GM18951 (cell line): ENCODE data around the gene GUCY1A2.

Source experiments
- POLR2A ChIP-seq: IDR thresholded peaks from 4 replicates; pipeline ENCODE4 v1.6.1; 2011; ENCODE audit warnings: mild to moderate bottlenecking; ENCODE audit not compliant: insufficient read length, insufficient read depth; ENCODE audit errors: extremely low read depth
- in situ Hi-C: fragments of 300-500 bp; cut with MboI; formaldehyde crosslinking; loops from one replicate; pipeline ENCODE4 v1.12.0; 2022; ENCODE audit warnings: low sequenced_read_pairs, mixed read lengths, inconsistent platforms; ENCODE audit not compliant: unreplicated experiment

The GUCY1A2 gene

DNA sequence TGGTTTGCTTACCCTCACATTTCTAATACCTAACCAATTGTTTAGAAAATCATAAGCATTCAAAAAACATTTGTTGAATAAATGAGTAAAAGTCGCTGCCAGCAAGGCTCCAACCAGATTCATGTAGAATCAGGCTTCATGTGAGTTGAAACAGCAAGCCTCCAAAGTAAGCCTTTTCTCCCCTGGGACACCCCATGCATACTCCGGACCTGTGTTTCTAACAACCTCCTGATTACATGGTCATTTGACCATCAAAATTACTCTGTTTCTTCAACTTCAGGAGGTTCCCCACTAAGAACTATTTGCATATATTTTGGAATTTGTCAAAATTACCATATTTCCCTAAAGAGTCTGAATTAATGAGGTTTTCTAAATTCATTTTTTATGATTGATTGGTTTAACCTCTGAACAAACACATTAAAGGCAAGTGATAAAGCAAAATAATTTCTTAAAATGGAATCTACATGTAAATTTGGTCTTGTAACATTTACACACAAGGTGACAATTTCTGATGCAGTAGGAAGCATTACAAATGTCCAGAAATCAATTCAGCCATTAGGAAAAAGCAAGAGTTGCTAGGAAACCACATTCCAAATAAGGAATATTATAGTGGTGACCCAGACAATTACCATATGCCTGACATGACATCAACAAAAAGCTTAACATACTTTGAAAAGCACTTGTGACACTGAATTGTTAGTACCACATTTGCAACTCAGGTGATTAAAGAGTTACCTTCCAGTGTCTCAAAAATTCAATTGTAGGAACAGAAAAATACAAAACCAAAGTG, 252.6 kb downstream of the GUCY1A2 start:
- TF ChIP-seq POLR2A: no peak
- in situ Hi-C loops: no loop called here

DNA sequence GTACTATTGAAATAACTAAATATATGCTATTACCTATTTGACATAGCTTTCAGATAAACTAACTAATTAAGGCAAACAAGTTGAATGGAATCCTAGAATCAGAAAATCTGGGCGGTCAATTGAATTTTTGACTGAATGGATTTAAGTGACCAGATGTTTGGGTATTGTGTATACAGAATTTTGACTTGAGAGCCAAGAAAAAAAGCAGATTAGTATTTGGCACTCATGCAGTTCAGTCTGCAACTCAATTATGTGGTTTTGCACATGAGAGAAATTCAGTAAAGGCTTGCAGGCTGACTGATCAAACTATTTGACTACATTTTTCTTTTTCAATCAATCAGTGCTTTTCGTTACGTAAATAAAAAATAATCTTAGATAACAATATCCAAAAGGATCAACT, 254.8 kb downstream of the GUCY1A2 start:
- no peak for TF ChIP-seq POLR2A
- in situ Hi-C loops: no loop called here

DNA sequence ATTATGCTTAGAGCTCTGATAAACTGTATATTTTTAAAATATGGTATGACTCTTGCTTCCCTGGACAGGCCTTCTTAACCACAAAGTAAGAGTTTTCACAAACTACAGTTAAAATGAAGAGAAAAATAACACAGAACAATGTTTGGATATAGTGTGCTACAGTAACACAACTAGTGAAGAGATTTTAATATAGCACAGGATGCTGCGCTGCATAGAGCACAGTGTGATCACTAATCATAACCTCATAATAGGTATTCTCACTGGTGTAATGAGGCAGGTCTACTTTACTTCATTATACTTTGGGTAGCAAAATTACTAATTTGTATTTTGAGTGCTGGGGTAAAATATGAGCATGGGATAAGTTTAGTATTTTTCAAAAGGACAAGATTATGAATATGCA, 256.5 kb downstream of the GUCY1A2 start:
- no peak for TF ChIP-seq POLR2A

DNA sequence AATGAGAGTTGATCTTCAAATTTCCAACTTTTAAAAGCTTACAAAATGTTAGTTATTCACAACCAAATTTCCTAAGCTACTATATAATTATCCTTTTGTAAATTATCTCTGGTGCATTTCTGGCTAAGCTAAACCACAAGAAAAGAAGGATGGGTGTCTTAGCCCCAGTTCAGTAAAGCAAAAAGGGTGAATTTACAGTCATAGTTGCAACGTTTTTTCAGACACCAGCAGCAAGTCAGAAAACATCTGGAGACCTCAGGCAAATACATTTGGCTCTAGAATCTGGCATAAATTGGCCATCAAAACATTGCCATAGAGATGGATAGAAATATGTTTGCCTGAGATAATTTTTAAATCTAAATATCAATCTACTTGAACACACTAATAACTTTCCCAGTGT, 257.0 kb downstream of the GUCY1A2 start:
- no peak for TF ChIP-seq POLR2A
- in situ Hi-C loops: no loop called here

More for the DNA sequence above, 256.5 kb downstream of the GUCY1A2 start:
- in situ Hi-C loops: no loop called here

DNA sequence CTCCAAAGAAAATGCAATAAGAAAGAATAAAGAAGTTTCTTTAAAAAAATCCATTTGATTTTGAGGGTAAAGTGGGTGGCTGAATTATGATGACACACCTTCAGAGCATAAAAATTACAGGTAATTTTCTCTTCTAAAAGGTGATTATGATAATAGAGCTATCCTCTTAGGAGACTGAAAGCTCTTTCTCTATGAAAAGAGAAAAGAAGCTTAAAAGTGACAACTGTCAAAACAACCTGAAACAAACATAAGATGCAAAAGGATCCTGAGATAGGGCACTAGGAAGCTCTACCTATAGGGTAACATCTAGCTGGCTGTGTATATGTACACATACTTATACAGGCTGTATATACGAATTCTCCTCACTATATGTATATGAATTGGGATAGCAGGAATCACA, 270.2 kb downstream of the GUCY1A2 start:
- in situ Hi-C loops: no loop called here
- TF ChIP-seq POLR2A: no peak

DNA sequence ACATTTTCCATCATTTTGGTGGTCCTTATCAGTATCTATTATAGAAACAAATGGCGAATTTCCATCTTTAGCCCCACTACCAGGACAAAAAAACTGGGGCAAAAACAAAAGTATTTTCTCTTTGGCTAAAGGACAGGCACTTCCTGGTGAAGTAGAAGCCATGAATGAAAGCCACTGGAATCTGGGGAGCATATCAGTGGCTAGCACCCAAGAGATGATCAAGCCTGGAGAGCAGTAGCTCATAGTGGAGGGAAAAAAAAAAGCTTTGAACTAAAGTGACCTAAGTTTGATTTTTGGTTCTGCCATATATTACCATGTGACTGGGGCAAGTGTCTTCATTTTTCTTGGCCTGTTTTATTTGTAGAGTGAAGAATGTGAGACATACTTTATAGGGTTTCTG, 272.3 kb downstream of the GUCY1A2 start:
- in situ Hi-C loops: no loop called here
- no peak for TF ChIP-seq POLR2A

DNA sequence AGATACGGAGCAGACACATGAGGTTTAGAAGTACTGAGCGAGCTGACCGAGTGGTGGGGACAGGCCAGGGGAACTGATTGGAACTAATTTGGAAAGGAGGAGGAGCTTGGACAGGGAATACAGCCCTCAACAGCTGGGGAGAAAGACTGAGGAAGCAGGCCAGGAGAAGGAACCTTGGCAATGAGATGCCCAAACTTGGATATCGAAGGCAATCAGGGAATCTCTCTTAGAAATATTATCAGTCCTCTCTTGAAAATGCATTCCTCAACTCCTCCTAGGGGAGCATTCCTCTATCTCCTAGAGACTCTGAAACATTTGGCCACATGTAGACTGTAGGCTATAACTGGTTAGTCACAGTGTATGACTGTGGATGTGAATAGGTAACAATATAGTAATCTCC, 284.6 kb downstream of the GUCY1A2 start:
- no peak for TF ChIP-seq POLR2A
- in situ Hi-C loops: no loop called here

DNA sequence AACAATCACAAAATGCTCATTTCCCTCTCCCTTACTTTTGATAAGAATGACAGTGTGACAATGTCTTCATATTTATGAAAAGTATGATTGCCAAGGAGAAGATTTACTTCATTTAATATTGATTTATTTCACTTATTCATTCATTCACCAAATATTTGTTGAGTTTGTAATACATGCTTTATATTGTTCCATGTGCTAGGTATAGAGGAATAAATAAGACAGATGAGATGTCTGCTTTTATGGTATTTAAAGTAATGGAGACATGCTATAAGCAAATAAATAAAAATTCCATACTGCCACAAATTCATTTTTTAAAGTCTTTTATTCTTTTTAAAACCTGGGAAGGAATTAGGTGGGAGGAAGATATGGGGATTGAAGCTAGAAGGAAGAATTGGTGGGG, 289.4 kb downstream of the GUCY1A2 start:
- in situ Hi-C loops: no loop called here
- TF ChIP-seq POLR2A: no peak

DNA sequence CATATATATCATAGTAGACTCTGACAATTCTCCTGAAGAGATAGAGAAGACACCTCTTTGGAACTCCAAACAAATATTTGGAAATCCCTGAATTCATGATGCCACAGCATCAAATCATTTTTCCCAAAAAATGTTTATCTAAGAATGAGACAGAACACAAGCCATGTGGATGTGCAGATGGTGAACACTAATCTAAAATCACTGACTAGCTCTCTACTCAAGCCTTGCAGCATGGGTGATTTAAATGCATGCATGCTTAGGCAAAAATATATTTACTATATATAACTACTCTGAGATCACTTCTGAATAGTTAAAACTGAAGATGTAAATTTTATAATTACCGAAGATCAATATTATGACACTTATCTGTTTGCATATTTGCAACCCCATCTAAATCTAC, 289.9 kb downstream of the GUCY1A2 start:
- in situ Hi-C loops: no loop called here

DNA sequence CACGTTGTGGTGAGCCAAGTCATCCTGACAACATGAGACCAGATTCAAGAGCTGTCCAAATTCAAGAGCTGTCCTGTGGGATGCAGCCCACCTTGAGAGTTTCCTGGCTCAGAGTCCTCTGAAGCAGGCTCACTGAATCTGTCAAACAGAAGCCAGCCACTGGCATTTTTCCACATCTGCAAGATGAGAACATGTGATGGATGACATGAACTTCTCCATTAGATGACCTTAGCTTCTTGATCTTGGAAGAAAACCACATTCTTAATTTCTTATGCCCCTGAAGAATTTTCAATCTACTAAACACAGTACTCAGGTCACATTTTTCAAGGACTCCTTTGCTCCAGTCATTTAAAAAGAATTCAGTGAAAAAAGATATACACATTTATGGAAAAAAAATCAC, 291.0 kb downstream of the GUCY1A2 start:
- no peak for TF ChIP-seq POLR2A
- in situ Hi-C loops: no loop called here

More for the DNA sequence above, 289.9 kb downstream of the GUCY1A2 start:
- TF ChIP-seq POLR2A: no peak

DNA sequence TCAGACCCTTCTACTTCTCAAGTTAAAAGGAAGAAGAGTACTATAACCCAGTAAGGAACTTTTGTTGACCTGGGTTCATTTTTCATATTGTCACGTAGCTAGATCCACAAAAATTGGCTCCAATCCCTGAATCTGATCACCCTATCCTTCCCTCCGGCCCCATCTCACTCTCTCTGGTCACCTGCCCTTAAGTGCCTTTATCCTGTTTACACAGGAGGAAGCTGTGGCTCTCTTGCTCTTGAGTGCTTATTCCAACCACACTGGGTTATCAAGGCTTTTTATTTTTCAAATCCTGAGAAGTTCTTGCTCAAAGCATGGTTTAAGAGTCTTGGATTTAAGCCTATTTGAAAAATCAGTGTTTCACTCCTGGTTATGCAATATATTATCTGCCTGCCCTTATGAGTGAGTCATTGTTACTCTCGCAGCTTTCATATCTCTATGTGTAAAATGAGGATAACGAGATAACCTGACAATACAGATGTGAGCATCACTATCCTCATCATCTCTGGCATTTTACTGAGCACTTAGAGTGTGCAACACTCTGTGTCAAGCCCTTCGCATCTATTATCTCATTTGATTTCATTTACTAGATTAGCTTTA, 293.9 kb downstream of the GUCY1A2 start:
- in situ Hi-C loops: no loop called here
- no peak for TF ChIP-seq POLR2A

DNA sequence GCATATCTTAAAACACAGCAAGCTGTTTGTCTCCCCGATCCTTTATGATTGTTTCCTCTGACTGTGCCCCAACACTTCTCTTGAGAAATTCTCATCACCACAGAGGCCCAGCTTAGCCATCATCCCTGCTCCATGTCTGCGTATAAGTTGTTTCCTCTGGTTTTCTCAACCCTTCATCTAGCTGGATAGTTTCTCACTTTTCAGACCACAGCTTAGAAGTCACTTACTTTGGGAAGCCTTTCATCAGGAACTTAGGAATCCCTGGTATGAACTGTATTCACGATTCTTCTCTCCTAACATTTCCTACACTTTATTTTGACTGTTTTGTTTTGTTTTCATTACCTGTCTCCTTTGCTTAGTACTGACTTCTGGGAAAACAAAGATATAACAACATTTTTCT, 295.2 kb downstream of the GUCY1A2 start:
- TF ChIP-seq POLR2A: no peak
- in situ Hi-C loops: no loop called here

DNA sequence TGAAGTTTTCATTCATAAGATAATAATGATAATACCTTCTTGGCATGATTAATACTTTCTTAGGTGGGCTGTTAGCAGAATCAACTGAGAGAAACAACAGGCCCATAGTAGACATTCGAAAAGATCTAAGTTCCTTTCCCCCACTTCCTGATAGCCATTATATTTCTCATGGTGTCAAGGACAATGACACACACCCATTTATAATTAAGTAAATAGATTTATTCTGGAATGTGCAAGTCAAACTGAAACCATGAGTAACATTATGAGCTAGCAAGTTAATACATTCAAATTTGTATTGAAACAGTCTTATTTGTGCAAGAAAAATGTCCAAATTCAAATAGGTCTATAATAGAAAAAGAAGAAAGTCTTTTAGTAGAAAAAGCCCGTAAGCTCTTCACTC, 301.1 kb downstream of the GUCY1A2 start:
- in situ Hi-C loops: no loop called here
- TF ChIP-seq POLR2A: no peak

DNA sequence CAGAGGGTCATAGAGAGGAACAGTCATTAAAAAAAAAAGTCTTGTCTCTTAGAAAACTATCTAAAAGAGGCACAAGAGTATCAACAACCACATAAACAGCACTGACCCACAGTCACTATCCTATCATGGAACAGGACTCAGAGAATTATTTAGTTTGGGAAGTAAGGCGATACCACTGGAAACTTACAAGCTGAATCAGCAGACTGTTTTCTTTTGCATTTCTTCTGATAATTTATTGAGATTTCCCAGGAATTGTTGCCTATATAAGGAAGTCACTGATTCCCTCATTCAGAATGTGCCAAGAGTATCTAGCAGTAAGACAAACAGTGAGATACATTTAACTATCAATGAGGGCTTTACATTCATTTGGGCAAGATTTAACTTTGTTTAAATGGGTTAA, 304.1 kb downstream of the GUCY1A2 start:
- TF ChIP-seq POLR2A: no peak
- in situ Hi-C loops: no loop called here

DNA sequence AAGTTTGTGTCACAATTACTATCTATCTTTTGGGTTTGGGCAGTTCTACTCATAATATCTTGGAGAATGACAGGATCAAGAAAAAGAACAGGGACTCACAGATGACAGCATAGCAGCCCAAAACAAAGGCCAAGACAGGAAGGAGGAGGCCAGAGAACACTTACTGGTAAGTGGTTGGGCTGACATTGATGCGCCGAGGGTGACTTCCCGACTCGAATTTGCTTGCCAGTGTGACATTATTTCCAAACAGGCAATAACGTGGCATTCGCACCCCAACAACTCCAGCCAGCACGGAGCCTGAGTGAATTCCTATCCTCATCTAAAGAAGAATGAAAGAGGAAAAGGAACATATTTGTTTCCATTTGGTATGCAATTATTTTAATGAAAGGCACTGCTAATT, 309.9 kb downstream of the GUCY1A2 start:
- TF ChIP-seq POLR2A: no peak
- in situ Hi-C loops: no loop called here

DNA sequence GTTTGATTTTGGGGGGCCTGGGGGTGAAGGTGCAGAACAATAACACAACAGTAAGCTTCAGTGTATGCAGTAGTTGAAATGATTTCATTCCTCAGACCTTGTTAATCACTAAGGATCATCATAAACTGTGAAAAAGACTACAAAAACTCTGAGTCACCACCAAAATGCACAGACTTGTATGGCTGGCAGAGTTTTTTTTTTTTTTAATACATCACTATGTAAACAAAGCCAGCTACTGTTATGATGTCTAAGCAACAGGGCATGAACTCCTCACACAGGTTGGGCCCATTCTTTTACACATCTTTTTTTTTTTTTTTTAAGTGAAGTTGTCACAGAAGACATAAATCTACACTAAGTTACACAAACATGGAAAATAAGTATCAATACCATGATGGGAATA, 311.9 kb downstream of the GUCY1A2 start:
- no peak for TF ChIP-seq POLR2A
- in situ Hi-C loops: no loop called here
